ENCODE measurements around the gene STAT5A.
"Not testable (repeated sequence)": the region's sequence is repeated elsewhere in the genome, so short reads cannot be mapped to it uniquely, and the experiment has no call there.

Gene STAT5A

DNA sequence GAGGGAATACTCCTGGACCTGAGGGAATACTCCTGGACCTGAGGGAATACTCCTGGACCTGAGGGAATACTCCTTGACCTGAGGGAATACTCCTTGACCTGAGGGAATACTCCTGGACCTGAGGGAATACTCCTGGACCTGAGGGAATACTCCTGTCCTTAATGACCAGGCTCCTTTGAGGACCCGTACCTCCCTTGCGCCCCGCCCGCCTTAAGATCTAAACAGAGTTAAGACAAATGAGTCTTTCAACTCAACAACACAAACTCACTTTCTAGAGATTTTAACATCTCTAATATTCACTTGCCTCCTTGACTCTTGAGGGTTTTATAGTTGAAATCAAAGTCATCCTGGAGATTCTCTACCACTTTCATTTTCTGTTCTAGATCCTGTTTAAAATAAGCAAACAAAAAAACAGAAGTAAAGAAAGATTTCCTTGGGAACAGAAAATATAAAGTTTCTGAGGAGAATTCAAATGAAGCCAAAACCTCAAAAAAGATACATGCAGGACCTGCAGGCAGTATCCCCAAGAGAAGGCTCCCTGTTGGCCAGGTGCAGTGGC, 50.2 kb downstream of the STAT5A start:
- no peak for DNase-seq

DNA sequence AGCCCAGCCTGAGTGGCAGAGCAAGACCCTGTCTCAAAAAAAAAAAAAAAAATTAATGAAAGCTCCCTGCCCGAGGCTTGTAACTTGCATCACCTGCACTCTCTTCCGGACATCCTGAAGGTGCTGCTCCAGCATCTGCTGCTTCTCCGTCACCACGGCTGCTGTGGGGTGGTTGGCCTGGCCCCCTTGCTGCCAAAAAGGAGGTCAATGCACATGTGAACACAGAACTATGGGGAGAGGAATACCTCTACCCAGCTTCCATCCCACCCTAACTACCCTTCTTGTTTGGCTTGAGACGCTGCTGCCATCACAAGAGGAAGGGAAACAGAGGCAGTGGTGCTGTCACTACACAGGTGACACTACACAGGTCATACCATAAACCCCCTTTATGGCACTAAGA, 50.9 kb downstream of the STAT5A start:
- no peak for DNase-seq

DNA sequence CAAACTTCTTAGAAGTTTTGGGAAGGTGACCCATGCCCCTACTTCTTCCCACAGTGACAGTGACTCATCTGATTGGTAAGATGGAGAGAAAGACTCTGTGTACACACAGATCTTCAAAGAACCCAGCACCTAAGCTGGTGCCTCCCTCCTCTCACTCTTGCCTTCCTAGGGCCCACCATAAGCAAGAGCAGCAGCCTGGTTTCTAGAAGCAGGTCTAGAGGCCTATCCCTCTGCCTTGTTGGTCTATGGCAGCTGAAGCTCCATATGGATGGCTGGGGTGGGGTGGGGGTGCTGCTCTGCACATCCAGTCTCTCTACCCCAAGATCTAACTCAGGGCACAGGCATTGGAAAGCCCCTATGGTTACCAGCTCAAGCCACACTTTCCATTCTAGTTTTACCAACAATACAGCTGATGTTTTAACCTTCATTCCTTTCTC, 52.4 kb downstream of the STAT5A start:
- no peak for DNase-seq

DNA sequence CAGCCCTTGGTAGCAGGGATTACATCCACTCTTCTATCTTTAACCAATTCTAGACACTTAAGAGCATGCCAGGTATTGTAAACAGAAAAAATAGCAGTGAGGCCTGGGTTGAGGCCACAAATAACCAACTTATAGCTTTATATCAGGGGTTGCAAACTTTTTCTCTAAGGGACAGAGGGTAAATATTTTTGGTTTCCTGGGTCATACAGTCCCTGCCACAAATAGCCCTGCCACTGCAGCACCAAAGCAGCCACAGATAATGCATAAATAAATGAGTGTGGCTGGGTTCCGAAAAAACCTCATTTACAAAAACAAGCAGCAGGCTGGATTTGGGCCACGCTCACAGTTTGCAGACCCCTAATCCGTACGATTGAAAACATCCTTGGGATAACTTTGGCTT, 53.3 kb downstream of the STAT5A start:
- DNase-seq, result no peak

DNA sequence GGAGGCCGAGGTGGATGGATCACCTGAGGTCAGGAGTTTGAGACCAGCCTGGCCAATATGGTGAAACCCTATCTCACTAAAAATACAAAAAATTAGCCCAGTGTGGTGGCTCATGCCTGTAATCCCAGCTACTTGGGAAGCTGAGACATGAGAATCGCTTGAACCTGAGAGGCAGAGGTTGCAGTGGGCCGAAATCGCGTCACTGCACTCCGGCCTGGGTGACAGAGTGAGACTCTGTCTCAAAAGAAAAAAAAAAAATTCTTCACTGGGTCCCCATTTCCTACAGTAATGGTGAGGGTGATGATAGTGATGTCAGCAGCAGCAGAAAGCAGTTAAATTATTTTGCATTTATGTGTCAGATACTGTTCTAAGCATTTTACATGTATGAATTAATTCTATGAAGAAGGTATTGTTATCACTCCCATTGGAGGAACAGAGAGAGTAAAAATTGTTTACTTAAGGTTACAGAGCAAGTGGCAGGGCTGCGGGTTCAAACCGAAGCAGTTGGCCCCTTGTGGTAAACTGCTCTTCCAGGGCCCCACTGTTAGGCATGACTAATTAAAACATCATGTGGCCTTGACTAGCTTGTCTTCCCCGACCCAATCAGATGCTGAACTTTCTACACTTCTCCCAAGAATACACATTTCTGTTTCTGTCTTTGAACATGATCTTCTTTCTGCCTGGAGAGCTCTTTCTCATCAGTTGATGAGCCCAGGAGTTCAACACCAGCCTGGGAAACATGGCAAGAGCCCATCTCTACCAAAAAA, 54.1 kb downstream of the STAT5A start:
- no peak for DNase-seq

DNA sequence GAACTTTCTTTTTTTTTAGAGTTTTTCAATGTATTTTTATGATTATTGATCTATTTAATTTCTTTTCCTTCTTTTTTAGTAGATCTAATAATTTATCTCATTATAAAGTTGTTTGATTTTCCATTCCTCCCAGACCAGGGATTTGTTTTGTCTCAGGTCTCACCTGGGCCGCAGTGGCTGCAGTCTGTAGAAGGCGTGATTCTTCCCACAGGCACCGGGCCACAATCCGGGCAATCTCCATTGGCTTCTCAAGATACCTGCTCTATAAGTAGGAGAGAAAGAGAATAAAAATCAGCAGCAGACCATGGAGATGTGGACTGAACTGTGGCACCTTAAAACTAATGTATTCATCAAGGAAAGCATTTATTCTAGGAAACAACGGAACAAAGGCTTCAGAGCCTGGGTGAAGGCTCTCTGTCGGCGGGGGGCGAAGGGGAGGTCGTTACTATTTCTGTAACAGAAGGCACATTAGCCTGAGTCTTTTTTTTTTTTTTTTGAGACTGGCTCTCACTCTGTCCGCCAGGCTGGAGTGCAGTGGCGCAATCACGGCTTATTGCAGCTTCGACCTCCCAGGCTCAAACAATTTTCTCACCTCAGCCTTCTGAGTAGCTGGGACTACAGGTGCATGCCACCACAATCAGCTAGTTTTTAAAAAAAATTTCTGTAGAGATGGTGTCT, 57.2 kb downstream of the STAT5A start:
- DNase-seq, result no peak

DNA sequence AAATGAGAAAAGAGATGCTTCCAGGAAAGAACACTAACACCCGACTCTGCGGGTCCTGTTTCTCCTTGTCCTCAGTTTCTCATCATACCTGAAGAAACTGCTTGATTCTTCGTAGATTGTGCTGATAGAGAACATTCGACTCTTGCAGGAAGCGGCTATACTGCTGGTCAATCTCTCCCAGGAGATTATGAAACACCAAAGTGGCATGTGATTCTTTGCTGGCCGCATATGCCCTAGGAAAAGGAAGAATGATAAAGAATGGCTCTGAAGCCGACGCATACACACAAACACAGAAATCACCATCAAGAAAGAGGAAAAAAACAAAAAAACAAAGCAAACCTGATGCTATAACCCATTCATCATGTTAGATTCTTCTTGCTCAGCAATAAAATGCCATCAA, 58.2 kb downstream of the STAT5A start:
- DNase-seq, result no peak

DNA sequence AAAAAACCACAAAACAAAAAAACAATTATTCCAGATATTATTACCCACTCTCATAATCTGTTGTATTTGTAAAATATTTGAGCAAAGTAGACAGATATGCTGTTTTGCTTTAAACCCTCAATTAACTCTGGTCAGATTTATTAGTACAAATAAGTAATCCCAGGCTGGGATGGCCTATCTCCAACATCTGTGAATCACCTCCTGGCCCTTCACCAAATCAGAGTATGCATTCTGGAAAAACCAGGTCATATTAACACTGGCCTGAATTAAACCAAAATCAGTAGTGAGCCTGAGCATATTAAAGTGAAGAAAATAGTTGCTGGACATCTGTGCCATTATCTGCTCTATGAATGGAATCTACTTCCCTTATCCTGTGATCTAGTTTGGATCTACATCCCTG, 58.9 kb downstream of the STAT5A start:
- DNase-seq, result no peak

DNA sequence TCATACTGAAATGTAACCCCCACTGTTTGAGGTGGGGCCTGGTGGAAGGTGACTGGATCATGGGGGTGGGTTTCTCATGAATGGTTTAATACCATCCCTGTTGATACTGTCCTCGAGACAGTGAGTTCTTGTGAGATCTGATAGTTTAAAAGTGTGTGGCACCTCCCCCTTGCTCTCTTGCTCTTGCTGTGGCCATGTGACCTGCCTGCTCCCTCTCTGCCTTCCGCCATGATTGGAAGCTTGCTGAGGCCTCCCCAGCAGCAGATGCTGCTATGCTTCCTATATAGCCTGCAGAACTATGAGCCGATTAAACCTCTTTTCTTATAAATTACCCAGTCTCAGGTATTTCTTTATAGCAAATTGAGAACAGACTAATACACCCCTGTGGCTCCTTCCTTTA, 59.3 kb downstream of the STAT5A start:
- no peak for DNase-seq

DNA sequence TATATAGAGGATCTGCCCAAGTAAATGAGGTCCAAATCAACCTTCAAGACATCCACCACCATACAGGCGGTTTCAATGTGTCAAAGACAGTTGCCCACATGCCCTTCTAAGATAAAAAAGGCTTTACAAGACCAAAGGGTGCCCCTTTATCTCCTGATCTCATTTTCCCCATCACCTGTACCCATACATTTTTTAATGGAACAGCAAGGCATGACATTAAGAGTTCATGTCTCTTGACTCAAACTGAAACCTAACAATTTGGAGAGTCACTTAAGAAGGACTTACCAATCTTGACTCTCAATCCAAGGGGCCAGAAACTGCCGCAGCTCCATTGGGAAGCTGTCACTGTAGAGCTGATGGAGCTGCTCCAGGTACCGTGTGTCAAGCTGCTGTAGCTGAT, 59.8 kb downstream of the STAT5A start:
- no peak for DNase-seq

DNA sequence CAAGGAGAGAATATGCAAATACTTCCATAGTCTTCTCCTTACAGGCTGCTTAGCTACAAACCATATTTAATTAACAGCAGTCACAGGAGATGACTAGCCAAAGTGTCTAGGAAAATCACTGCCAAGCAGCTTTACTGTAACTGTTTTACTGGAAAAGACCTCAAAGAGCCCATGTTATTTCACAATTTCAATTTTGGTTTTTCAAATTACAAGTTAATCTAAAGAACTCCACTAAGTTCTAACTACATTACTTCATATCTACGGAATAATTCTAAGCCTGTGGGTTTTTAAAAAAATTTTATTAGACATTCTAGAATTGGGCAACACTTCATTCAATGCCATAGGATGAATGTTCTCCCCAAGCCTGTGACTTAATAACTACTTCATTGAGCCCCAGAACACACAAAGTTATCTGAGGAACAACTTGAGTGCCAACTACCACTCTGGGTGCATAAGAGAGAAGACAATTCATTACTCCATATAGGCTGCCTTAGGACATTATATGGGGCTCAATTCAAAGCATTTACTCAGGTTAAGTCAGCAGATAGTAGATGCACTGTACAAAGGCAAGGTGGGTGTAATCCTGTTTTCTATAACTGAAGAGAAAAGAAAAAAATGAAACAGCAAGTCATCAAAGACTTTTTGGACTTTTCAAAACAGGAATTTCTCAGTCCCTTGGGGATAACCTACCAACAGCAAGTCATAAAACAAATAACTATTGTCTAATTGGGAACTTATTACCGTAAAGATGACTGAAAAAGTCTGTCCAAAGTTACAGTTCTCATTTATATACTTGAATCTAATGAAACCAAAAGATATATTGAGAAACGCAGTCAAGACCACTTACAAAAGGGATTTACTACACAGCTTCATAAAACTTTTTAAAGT, 66.9 kb downstream of the STAT5A start:
- DNase-seq, result no peak

DNA sequence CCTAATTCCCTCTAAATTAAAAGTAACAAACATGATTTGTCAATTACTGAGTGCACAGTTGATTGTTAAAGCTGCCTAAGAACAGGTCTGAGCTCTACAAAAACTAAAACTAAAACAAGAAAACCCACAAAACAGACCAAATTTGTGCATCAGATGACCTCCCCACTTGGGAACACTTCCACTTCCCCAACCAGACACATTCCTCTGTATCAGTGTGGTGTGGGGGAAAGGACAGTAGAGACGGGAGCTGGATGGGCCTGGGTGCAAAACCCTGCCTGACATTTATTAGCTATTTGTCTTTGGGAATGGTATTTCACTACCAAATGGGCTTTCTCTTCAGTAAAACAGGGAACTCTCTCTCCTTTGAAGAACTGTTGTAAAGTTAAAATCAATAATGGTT, 70.1 kb downstream of the STAT5A start:
- DNase-seq, result no peak

DNA sequence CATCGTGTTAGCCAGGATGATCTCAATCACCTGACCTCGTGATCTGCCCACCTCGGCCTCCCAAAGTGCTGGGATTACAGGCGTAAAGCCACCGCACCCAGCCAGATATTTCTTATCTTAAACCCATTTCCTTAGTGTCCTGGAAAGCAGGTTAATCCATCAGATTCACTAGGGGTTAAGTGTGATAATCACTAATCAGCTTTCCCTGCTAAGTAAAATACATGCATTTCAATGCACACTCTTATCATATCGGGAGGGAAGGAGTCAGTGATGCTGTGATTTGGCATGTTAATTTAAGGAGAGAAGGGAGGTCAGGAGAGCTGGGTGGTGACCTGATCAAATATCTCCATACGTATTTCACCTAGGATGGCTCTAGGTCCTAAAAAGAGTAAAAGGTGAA, 70.8 kb downstream of the STAT5A start:
- DNase-seq, result no peak

DNA sequence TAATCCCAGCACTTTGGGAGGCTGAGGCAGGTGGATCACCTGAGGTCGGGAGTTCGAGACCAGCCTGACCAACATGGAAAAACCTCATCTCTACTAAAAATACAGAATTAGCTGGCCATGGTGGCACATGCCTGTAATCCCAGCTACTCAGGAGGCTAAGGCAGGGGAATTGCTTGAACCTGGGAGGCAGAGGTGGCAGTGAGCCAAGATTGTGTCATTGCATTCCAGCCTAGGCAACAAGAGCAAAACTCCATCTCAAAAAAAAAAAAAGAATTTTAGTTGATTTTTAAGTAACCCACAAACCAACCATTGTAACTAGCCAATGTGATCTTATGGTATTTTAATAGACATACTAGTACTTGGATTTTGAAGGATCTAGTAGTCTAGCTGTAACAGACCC, 72.1 kb downstream of the STAT5A start:
- DNase-seq, result not testable (repeated sequence)
